Measurements from ENCODE around the gene WDR12.
"Not testable (repeated sequence)": the region's sequence is repeated elsewhere in the genome, so short reads cannot be mapped to it uniquely, and the experiment has no call there.

Gene WDR12

GRCh38 chr2:202911512-202912341 is at the start of gene WDR12, which contains the start of gene CARF:
Gene WDR12 (minus strand): TSS chr2:202911673. CDS start chr2:202911476, 197 bp downstream.
Gene CARF (plus strand): TSS chr2:202912275. CDS start chr2:202941903, 29,628 bp downstream.
- peak; percentile 98 for DNase-seq

- no peak for DNase-seq
Observed at GRCh38 chr2:202960524-202960923, 49.1 kb upstream of the WDR12 start.

GRCh38 chr2:202950592-202950991 is 39.1 kb upstream of the WDR12 start:
- no peak for DNase-seq

GRCh38 chr2:202949333-202949732 is 37.9 kb upstream of the WDR12 start:
- not testable (repeated sequence) for DNase-seq

- DNase-seq = no peak
Observed at GRCh38 chr2:202945497-202945896, 34.0 kb upstream of the WDR12 start.

GRCh38 chr2:202944816-202945215 is 33.3 kb upstream of the WDR12 start:
- no peak for DNase-seq

GRCh38 chr2:202944408-202944807 is 32.9 kb upstream of the WDR12 start:
- DNase-seq = peak; percentile 50

- DNase-seq = no peak
Observed at GRCh38 chr2:202941771-202942170, 30.3 kb upstream of the WDR12 start.

GRCh38 chr2:202938960-202939359 is 27.5 kb upstream of the WDR12 start:
- no peak for DNase-seq

- DNase-seq = no peak
Observed at GRCh38 chr2:202934456-202934855, 23.0 kb upstream of the WDR12 start.

GRCh38 chr2:202933958-202934357 is 22.5 kb upstream of the WDR12 start:
- no peak for DNase-seq

- DNase-seq = no peak
Observed at GRCh38 chr2:202933139-202933510, 21.7 kb upstream of the WDR12 start.

- DNase-seq = no peak
Observed at GRCh38 chr2:202932425-202933138, 21.1 kb upstream of the WDR12 start.

- DNase-seq = no peak
Observed at GRCh38 chr2:202918860-202919259, 7.4 kb upstream of the WDR12 start.

GRCh38 chr2:202912342-202913201 is 1.1 kb upstream of the WDR12 start:
- DNase-seq = not testable (repeated sequence)

GRCh38 chr2:202911203-202911511 is 316 bp downstream of the WDR12 start:
- no peak for DNase-seq

GRCh38 chr2:202910698-202911097 is 775 bp downstream of the WDR12 start:
- DNase-seq = no peak

- not testable (repeated sequence) for DNase-seq
Observed at GRCh38 chr2:202910250-202910649, 1.2 kb downstream of the WDR12 start.

- DNase-seq = no peak
Observed at GRCh38 chr2:202909394-202910192, 1.9 kb downstream of the WDR12 start.

- DNase-seq = no peak
Observed at GRCh38 chr2:202908186-202908585, 3.3 kb downstream of the WDR12 start.

- DNase-seq = not testable (repeated sequence)
Observed at GRCh38 chr2:202905507-202905906, 6.0 kb downstream of the WDR12 start.

- no peak for DNase-seq
Observed at GRCh38 chr2:202885190-202885589, 26.3 kb downstream of the WDR12 start.

Data from kidney glomerular epithelial cell (primary cell).